SU-DHL-6 (cell line): ENCODE results near the gene SLC35D1.

ENCODE experiments used
- H2AFZ ChIP-seq: fragments of 200-600 bp; sonication (generic); 2 replicates; pipeline ENCODE4 v1.6.1; 2014; ENCODE audit warnings: low read depth, mild to moderate bottlenecking, moderate library complexity, mixed read lengths, antibody characterized with exemption, low read length; ENCODE audit not compliant: severe bottlenecking
- H3F3A ChIP-seq: fragments of 200-600 bp; shearing (Covaris generic); 2 replicates; pipeline ENCODE4 v1.6.0; 2016; ENCODE audit warnings: antibody characterized with exemption, mild to moderate bottlenecking; ENCODE audit not compliant: insufficient read depth
- H3K27ac ChIP-seq: fragments of 200-600 bp; sonication (generic); 2 replicates; pipeline ENCODE4 v1.5.1; 2016; ENCODE audit warnings: low read depth, mild to moderate bottlenecking, low read length, moderate library complexity, mixed read lengths
- H3K27me3 ChIP-seq: fragments of 200-600 bp; sonication (generic), shearing (Covaris generic); 2 replicates; pipeline ENCODE4 v1.6.0; 2014; ENCODE audit warnings: mild to moderate bottlenecking, low read length
- H3K36me3 ChIP-seq: fragments of 200-600 bp; sonication (generic); 2 replicates; pipeline ENCODE4 v1.6.1; 2014; ENCODE audit warnings: mild to moderate bottlenecking, low read length, mixed read lengths
- H3K4me2 ChIP-seq: fragments of 300-600, 200-600 bp; shearing (Covaris generic), sonication (generic); 2 replicates; pipeline ENCODE4 v1.6.0; 2014; ENCODE audit warnings: low read length, low read depth, mild to moderate bottlenecking; ENCODE audit not compliant: poor library complexity, severe bottlenecking
- H3K4me3 ChIP-seq: fragments of 200-600 bp; sonication (generic); 2 replicates; pipeline ENCODE4 v1.5.1; 2014; ENCODE audit warnings: antibody characterized with exemption, low read length, mild to moderate bottlenecking, mixed read lengths; ENCODE audit not compliant: insufficient read depth, poor library complexity, severe bottlenecking
- H3K79me2 ChIP-seq: fragments of 200-600 bp; sonication (generic); 2 replicates; pipeline ENCODE4 v1.6.1; 2014; ENCODE audit warnings: mild to moderate bottlenecking, low read length, moderate library complexity; ENCODE audit not compliant: insufficient read depth
- H3K9ac ChIP-seq: fragments of 200-600 bp; sonication (generic); 2 replicates; pipeline ENCODE4 v1.7.0; 2014; ENCODE audit warnings: mild to moderate bottlenecking, low read length
- H3K9me2 ChIP-seq: fragments of 200-600 bp; sonication (generic); replicated peaks from 2 replicates; pipeline ENCODE4 v1.6.1; 2014; ENCODE audit warnings: low read length; ENCODE audit not compliant: insufficient read depth
- H3K9me3 ChIP-seq: fragments of 200-600 bp; sonication (generic); 2 replicates; pipeline ENCODE4 v1.6.1; 2014; ENCODE audit warnings: low read length, mixed read lengths; ENCODE audit not compliant: insufficient read depth
- H4K20me1 ChIP-seq: fragments of 200-600 bp; sonication (generic); 2 replicates; pipeline ENCODE4 v1.6.1; 2014; ENCODE audit warnings: low read depth, mild to moderate bottlenecking, antibody characterized with exemption, low read length, moderate library complexity, mixed read lengths
- CTCF ChIP-seq: fragments of 200-600 bp; sonication (generic); IDR thresholded peaks from one replicate; pipeline ENCODE4 v1.5.1; 2017; ENCODE audit warnings: antibody characterized with exemption, mild to moderate bottlenecking, low read length, moderate library complexity; ENCODE audit not compliant: insufficient read depth, poor library complexity, severe bottlenecking
- EZH2phosphoT487 ChIP-seq: fragments of 200-600 bp; sonication (generic), shearing (Covaris generic); conservative IDR thresholded peaks from 2 replicates; pipeline ENCODE4 v1.6.1; 2018; ENCODE audit warnings: mild to moderate bottlenecking, antibody characterized with exemption, low read length, moderate library complexity, mixed read lengths

Gene SLC35D1

GRCh38 chr1:66984491-66984890 is 69.5 kb downstream of the SLC35D1 start:
- Histone ChIP-seq H3K4me3 (no peak overlapping the region), H3K9me2 (no peaks in the 10 kb centered on the region), H3K9ac (no peak overlapping the region), H3K79me2 (no peaks in the 10 kb centered on the region), H3F3A (peaks cover 30% of the 10 kb centered on the region), H3K36me3 (peaks cover 52% of the 10 kb centered on the region), H2AFZ (no peak overlapping the region), H4K20me1 (no peaks in the 10 kb centered on the region), H3K27me3 (no peaks in the 10 kb centered on the region), H3K27ac (no peak overlapping the region), H3K9me3 (no peaks in the 10 kb centered on the region), H3K4me2 (no peak overlapping the region)
- no peak for TF ChIP-seq EZH2phosphoT487
- no peak for TF ChIP-seq CTCF

- Histone ChIP-seq H3K9ac (no peak overlapping the region), H3K36me3 (peaks cover 61% of the 10 kb centered on the region), H2AFZ (no peak overlapping the region), H3K79me2 (no peaks in the 10 kb centered on the region), H3K9me3 (no peaks in the 10 kb centered on the region), H3F3A (peaks cover 16% of the 10 kb centered on the region; the same call in 1 of the 2 replicates), H3K27ac (no peak overlapping the region), H4K20me1 (no peaks in the 10 kb centered on the region), H3K4me2 (no peak overlapping the region), H3K9me2 (no peaks in the 10 kb centered on the region), H3K27me3 (no peaks in the 10 kb centered on the region), H3K4me3 (no peak overlapping the region)
- TF ChIP-seq CTCF = no peak
- no peak for TF ChIP-seq EZH2phosphoT487
Observed at GRCh38 chr1:66982561-66983260, 71.2 kb downstream of the SLC35D1 start.

GRCh38 chr1:66981679-66982078 is 72.3 kb downstream of the SLC35D1 start:
- H3K9me3 ChIP-seq = no peaks in the 10 kb centered on the region
- H3K9me2 ChIP-seq = no peaks in the 10 kb centered on the region
- no peak overlapping the region for H3K4me2 ChIP-seq
- no peaks in the 10 kb centered on the region for H4K20me1 ChIP-seq
- H3K4me3 ChIP-seq = no peak overlapping the region
- H3K27ac ChIP-seq = no peak overlapping the region
- no peaks in the 10 kb centered on the region for H3K27me3 ChIP-seq
- peaks cover 12% of the 10 kb centered on the region; the same call in 1 of the 2 replicates for H3F3A ChIP-seq
- peaks cover 54% of the 10 kb centered on the region for H3K36me3 ChIP-seq
- no peak overlapping the region for H2AFZ ChIP-seq
- H3K9ac ChIP-seq = no peak overlapping the region
- no peaks in the 10 kb centered on the region for H3K79me2 ChIP-seq
- TF ChIP-seq EZH2phosphoT487 (no peak), CTCF (no peak)
